ENCODE measurements around the gene IMPA2. TPM values are rescaled to one million over a fixed set of nuclear protein-coding genes. Genes with fewer than 3 reads are reported as not detected.

IMPA2 gene
- total and polyA plus RNA-seq, 10 of the 15 experiments (the other 5 are each of a cell fraction or from before 2014, with no cell fraction given): 0.24 to 21.0 (median 11.4) TPM

DNA sequence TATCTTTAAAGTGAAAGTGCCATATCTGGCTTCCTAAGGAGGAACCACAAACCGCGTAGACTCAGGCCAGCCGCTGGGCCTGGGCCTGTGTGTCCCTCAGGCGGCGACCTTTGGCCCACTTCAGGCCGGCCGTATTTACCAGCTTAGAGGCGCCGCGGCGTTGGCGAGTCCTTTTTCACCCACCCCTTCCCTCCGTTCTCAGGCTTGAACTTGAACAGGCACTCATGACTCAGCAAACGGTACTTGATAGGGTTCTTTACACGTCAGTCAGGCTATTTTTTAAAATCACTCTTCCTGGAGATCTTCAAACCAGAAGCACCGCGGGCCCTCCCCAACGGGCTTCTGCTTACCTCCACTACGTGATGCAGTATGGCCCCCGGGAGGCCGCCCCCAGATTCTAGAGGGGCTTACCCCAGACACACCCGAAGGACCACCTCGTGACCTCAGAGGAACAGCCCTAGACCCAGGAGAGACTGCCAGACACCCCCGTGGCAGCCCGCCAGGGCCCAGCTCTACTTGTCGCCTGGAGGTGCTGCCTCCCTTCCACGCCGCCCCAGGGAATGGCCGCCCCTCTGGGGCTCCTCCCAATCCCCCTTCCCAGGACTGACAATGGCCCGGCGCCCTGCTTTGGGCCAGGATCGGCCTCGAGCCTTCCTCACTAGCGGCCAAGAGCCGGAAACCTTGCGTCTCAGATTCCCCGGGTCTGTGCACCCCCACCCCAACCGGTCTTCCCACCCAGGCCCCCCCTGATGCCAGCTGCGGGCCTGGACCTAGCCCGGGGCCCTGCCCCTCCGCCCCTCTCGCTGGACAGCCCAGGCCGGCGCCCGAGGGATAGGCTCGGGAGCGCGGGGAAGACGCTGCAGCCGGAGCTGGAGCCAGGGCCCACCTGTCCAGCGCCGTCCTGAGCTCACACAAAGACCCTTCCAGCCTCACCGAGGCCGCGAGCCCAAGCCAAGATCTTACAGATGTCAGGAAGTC is 33.8 kb upstream of the IMPA2 start (continued):
- TF ChIP-seq, protein P1, sequence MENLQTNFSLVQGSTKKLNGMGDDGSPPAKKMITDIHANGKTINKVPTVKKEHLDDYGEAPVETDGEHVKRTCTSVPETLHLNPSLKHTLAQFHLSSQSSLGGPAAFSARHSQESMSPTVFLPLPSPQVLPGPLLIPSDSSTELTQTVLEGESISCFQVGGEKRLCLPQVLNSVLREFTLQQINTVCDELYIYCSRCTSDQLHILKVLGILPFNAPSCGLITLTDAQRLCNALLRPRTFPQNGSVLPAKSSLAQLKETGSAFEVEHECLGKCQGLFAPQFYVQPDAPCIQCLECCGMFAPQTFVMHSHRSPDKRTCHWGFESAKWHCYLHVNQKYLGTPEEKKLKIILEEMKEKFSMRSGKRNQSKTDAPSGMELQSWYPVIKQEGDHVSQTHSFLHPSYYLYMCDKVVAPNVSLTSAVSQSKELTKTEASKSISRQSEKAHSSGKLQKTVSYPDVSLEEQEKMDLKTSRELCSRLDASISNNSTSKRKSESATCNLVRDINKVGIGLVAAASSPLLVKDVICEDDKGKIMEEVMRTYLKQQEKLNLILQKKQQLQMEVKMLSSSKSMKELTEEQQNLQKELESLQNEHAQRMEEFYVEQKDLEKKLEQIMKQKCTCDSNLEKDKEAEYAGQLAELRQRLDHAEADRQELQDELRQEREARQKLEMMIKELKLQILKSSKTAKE (IDR thresholded peaks at IDR 0.05; ENCODE audit: low read depth, poor library complexity, severe bottlenecking): peak; percentile 83
- TF ChIP-seq NR2F1 (conservative IDR thresholded peaks at IDR 0.05) (peak; percentile 95), SRF (IDR thresholded peaks at IDR 0.05; ENCODE audit: low read depth in 2 of 2, low read length in 2 of 2) (peak in 1 of 2 experiments; percentile 76; a peak in 2 of 4 replicates), FOXK2 (IDR thresholded peaks at IDR 0.05) (no peak), NFYB (IDR thresholded peaks at IDR 0.05; ENCODE audit: insufficient read depth, low read depth, low read length) (no peak), RUNX3 (IDR thresholded peaks at IDR 0.05; ENCODE audit: low read length) (peak; percentile 69), ZSCAN29 (IDR thresholded peaks at IDR 0.05) (peak; percentile 83), ZZZ3 (IDR thresholded peaks at IDR 0.05; ENCODE audit: control insufficient read depth, insufficient read length, low read depth) (no peak), BACH1 (IDR thresholded peaks at IDR 0.05; ENCODE audit: borderline replicate concordance) (peak; percentile 94), MEF2A (IDR thresholded peaks at IDR 0.05; ENCODE audit: insufficient read depth, low read depth, low read length) (no peak), NFYA (IDR thresholded peaks at IDR 0.05; ENCODE audit: borderline replicate concordance, low read depth, low read length) (no peak), BCL3 (IDR thresholded peaks at IDR 0.05; ENCODE audit: borderline replicate concordance, insufficient read depth, low read depth, low read length, poor library complexity, severe bottlenecking) (no peak), EED (IDR thresholded peaks at IDR 0.05; ENCODE audit: low read depth) (no peak), SP1 (IDR thresholded peaks at IDR 0.05; ENCODE audit: low read depth, low read length) (peak; percentile 71), CREB1 (IDR thresholded peaks at IDR 0.05; ENCODE audit: low read depth) (0 out of 2 replicates have a peak, but pooled peaks have one; percentile 34)
- TF ChIP-seq, protein P2, sequence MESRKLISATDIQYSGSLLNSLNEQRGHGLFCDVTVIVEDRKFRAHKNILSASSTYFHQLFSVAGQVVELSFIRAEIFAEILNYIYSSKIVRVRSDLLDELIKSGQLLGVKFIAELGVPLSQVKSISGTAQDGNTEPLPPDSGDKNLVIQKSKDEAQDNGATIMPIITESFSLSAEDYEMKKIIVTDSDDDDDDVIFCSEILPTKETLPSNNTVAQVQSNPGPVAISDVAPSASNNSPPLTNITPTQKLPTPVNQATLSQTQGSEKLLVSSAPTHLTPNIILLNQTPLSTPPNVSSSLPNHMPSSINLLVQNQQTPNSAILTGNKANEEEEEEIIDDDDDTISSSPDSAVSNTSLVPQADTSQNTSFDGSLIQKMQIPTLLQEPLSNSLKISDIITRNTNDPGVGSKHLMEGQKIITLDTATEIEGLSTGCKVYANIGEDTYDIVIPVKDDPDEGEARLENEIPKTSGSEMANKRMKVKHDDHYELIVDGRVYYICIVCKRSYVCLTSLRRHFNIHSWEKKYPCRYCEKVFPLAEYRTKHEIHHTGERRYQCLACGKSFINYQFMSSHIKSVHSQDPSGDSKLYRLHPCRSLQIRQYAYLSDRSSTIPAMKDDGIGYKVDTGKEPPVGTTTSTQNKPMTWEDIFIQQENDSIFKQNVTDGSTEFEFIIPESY (IDR thresholded peaks at IDR 0.05): no peak
- TF ChIP-seq, protein P3, sequence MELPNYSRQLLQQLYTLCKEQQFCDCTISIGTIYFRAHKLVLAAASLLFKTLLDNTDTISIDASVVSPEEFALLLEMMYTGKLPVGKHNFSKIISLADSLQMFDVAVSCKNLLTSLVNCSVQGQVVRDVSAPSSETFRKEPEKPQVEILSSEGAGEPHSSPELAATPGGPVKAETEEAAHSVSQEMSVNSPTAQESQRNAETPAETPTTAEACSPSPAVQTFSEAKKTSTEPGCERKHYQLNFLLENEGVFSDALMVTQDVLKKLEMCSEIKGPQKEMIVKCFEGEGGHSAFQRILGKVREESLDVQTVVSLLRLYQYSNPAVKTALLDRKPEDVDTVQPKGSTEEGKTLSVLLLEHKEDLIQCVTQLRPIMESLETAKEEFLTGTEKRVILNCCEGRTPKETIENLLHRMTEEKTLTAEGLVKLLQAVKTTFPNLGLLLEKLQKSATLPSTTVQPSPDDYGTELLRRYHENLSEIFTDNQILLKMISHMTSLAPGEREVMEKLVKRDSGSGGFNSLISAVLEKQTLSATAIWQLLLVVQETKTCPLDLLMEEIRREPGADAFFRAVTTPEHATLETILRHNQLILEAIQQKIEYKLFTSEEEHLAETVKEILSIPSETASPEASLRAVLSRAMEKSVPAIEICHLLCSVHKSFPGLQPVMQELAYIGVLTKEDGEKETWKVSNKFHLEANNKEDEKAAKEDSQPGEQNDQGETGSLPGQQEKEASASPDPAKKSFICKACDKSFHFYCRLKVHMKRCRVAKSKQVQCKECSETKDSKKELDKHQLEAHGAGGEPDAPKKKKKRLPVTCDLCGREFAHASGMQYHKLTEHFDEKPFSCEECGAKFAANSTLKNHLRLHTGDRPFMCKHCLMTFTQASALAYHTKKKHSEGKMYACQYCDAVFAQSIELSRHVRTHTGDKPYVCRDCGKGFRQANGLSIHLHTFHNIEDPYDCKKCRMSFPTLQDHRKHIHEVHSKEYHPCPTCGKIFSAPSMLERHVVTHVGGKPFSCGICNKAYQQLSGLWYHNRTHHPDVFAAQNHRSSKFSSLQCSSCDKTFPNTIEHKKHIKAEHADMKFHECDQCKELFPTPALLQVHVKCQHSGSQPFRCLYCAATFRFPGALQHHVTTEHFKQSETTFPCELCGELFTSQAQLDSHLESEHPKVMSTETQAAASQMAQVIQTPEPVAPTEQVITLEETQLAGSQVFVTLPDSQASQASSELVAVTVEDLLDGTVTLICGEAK (IDR thresholded peaks at IDR 0.05; ENCODE audit: borderline replicate concordance): peak; percentile 53; the same call in 1 of the 2 replicates
- TF ChIP-seq, protein P4, sequence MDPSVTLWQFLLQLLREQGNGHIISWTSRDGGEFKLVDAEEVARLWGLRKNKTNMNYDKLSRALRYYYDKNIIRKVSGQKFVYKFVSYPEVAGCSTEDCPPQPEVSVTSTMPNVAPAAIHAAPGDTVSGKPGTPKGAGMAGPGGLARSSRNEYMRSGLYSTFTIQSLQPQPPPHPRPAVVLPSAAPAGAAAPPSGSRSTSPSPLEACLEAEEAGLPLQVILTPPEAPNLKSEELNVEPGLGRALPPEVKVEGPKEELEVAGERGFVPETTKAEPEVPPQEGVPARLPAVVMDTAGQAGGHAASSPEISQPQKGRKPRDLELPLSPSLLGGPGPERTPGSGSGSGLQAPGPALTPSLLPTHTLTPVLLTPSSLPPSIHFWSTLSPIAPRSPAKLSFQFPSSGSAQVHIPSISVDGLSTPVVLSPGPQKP (IDR thresholded peaks at IDR 0.05; ENCODE audit: low read depth, low read length): no peak

Data from GM12878 (cell line).